ENCODE data around the gene PRMT1.

DNA sequence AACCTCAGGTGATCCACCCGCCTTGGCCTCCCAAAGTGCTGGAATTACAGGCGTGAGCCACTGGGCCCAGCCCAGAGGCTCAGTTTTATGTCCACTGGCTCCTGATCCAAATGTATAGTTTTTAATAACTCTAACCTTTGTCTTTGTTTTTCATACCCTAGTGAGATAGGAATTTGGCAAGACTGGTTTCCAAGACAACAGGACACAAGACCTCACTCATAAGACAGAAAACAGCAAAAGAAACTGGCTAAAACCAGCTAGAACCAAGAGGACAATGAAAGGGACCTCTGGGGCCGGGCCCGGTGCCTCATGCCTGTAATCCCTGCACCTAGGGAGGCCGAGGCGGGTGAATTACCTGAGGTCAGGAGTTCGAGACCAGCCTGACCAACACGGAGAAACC is 41.4 kb downstream of the PRMT1 start:
- TF ChIP-seq, protein P1, sequence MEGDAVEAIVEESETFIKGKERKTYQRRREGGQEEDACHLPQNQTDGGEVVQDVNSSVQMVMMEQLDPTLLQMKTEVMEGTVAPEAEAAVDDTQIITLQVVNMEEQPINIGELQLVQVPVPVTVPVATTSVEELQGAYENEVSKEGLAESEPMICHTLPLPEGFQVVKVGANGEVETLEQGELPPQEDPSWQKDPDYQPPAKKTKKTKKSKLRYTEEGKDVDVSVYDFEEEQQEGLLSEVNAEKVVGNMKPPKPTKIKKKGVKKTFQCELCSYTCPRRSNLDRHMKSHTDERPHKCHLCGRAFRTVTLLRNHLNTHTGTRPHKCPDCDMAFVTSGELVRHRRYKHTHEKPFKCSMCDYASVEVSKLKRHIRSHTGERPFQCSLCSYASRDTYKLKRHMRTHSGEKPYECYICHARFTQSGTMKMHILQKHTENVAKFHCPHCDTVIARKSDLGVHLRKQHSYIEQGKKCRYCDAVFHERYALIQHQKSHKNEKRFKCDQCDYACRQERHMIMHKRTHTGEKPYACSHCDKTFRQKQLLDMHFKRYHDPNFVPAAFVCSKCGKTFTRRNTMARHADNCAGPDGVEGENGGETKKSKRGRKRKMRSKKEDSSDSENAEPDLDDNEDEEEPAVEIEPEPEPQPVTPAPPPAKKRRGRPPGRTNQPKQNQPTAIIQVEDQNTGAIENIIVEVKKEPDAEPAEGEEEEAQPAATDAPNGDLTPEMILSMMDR (IDR thresholded peaks at IDR 0.05) = no peak
- no peak for TF ChIP-seq EZH2 (IDR thresholded peaks at IDR 0.05; ENCODE audit: borderline replicate concordance, insufficient read depth, low read depth, low read length, poor library complexity, severe bottlenecking)

All from B cell (primary cell).